GM21723 (cell line): Measurements from ENCODE around the gene FAM107B.
"Not testable (repeated sequence)": the region's sequence is repeated elsewhere in the genome, so short reads cannot be mapped to it uniquely, and the experiment has no call there.

Experiments
- ATAC-seq: cut with Tn5 transposase; IDR thresholded peaks from one replicate; pipeline ENCODE4 v1.9.1; 2021; ENCODE audit warnings: mild to moderate bottlenecking, moderate library complexity; ENCODE audit not compliant: unreplicated experiment

Gene FAM107B

DNA sequence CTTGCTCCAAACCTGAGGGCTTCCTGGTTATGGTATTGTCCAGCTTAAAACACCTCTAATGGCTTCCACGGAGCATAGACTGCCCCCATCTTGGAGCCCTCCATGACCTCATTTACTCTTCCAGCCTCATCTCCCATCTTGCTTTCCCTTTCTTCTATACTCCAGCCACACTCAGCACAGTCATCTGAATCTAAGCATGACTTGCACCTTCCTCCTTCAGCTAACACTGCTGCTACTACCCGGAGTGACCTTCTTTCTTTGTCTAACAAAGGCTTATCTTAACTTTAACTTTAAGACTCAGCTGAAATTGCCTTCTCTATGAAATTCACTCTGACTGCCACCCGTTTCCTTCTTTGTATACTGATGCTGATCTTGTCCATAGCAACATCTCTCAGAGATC, 135.1 kb downstream of the FAM107B start:
- no peak for ATAC-seq

DNA sequence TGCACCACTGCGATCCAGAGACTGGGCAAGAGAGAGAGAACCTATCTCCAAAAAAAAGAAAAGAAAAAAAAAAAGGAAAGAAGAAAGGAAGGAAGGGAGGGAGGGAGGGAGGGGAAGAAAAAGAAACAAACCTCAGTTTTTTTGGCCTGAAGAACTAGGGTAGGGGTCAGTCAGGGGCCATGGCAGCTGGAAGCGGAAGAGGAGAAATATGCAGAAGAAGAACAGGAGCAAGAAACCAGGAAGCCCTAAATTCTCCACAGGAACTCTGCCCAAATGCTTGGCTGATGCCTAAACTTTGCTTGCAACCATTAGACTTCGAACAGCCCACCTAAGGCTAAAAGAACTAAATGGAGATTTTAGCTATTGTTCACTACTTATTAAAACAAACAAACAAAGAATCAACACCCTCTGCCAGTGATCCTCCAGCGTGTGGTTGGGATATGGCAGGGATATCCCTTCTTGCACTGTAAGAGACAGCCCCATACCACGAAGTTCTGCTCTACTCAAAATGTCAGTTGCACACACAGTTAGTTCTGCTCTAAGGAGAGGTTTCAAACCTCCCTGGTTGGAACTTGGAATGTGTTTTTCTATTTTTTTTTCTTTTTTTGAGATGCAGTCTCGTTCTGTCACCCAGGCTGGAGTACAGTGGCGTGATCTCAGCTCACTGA, 139.5 kb downstream of the FAM107B start:
- no peak for ATAC-seq

DNA sequence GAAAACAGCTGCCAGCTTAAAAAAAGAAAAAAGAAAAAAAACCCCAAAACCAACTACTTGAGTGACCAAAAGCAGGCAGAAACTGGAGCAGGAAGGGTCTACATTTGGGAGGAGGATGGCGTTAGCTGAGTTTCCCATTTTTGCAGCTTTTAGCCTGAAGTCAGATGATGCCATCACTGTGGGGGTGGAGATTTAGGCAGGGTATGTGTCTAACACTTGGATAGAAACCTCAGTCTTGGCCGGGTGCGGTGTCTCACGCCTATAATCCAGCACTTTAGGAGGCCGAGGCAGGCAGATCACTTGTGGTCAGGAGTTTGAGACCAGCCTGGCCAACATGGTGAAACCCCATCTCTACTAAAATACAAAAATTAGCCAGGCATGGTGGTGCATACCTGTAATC, 140.1 kb downstream of the FAM107B start:
- not testable (repeated sequence) for ATAC-seq

GRCh38 chr10:14625765-14626525, 148.8 kb downstream of the FAM107B start:
- ATAC-seq = no peak

DNA sequence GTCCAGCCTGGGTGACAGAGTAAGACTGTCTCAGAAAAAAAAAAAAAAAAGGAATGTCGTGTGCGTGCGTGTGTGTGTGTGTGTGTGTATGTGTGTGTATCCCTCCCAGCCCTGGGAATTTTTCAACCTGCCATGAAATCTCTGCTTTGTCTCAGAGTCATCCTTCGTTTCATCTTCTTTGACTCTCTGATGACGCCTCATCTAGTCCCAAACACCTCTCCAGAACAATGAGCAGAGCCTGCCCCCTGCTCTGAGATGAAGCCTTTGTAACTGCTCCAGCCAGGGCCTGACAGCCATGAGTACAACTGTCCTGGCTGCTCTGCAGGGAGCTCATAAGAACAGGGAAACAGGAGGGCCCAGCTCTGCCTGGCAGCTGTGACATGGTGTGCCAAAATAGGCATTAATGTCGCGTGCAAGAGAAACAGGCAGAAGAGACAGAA, 149.5 kb downstream of the FAM107B start:
- no peak for ATAC-seq

GRCh38 chr10:14624600-14624999, 150.1 kb downstream of the FAM107B start:
- no peak for ATAC-seq

- ATAC-seq = no peak
Observed at GRCh38 chr10:14623931-14624330, 150.8 kb downstream of the FAM107B start.

DNA sequence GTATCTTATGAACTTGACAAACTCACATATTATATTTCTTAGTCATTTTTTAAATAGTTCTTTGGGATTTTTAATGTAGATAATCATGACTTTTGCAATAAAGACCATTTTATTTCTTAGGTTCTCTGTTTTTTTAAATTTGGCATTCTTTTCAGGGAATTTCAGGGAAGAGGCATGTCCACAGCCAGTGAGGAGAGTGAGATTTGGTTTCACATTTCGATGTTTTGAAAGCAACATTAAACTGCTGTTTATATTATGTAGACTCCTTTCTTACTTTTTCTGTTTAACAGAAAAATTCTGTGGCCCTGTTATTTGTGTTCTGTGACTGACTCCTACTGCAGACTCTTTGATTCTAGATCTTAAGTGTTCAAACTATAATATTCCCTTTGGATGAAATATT, 153.7 kb downstream of the FAM107B start:
- ATAC-seq = no peak

GRCh38 chr10:14618674-14619073, 156.0 kb downstream of the FAM107B start:
- ATAC-seq = no peak

DNA sequence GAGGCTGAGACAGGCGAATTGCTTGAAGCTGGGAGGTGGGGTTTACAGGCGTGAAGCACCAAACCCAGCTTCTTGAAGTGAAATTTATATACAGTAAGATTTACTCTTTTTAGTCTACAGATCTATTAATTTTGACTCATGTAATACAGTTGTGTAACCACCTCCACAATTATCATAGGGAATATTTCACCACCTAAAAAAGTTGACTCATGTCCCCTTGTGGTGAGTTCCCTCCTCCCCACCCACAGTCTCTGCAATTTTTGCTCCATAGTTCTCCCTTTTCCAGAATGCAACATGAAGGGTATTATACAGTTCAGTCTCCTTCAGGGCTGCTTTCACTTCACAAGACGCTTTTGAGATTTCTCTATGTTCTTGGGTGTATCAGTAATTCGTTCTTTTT, 156.8 kb downstream of the FAM107B start:
- no peak for ATAC-seq

DNA sequence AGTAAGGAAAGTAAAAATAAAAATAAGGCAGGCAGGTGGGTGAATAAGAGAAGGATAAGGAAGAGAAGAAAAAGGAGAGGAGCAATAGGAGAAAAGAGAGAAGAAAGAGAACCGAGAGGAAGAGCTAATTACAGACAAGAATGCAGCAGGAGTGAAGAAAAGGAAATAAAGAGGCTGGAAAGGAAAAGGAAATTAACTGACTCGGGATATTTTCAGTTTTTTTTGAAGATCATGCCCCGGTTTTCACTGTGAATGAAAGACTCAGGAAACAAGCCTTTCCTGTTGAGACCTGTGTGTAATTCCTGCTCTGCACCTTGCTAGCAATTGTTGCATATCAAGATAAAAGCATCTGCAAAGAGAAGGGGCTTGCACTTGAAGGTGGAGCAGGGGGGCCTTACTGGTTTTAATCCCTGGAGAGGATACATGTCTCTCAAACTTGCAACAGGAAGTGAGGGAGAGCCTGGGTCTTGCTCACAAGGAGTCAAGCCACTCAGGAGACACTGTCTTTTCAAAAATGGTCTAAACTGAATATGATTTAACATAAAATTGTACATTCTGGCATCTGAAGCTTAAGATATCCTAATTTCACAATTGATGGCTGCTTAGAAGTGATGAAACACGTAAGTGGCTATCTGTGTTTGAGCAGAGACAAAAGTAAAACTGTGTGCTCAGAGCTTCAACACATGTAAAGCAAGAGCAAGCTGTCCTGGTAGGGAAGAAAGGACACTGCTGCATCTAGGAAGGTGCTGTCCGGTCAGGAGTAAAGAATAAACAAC, 157.6 kb downstream of the FAM107B start:
- no peak for ATAC-seq

DNA sequence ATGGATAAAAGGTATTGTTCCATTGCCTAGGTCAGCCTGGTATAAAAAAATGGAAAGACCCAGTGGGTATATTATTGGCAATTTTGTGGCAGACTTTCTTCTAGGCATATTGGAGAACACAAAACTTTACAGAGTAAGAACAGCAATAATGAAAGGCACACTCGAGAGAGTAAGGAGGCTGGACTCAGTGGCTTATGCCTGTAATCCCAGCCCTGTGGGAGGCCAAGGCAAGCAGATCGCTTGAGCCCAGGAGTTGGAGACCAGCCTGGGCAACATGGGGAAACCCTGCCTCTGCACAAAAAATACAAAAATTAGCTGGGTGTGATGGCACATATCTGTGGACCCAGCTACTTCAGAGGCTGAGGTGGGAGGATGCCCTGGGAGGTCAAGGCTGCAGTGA, 158.2 kb downstream of the FAM107B start:
- ATAC-seq = no peak

DNA sequence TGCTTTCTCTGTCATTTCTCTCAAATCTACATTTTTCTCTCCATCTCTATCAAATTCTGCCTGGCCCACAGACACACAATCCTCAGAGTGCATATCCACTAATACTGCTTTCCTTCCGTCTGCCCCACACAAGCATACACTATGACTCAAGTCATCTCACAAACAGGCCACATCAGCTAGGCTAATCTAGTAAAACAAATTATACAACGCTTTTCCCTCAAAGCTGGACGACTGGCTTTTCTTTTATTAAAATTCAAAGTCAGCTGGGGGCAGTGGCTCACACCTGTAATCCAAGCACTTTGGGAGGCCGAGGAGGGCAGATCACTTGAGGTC, 161.1 kb downstream of the FAM107B start:
- ATAC-seq = no peak

- no peak for ATAC-seq
Observed at GRCh38 chr10:14612873-14613587, 161.7 kb downstream of the FAM107B start.

DNA sequence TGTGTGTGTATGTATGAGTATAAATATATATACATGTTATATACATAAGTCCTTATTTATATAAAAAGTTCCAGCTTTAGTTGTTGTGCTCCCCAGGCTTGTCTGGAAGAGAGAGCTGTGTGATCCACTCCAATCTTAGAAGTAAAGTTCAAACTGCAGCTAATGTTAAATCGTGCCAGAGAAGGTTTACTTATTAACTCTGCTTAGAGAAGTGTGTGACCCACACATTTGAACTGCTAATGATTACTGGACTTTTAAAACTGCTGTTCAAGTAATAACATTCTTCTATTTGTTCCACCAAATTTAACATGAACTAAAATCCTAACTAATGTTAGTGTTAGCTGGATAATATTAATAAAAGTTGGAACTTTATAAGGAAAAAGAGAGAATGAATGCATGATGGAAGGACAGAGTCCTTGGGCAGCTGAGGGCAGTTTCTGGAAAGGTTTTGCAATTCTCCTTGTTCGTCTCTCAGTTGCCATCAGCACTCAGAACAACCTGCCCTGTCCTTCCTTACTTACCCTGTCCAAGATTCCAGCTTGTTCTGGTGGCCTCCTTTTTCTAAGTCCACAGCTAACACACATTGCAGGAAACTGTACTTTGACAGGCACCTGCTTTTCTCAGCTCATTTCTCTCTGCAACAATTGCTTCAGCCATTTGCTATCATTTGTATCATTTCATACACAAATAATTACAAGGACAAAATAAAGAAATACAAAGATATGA, 162.6 kb downstream of the FAM107B start:
- no peak for ATAC-seq

- ATAC-seq = no peak
Observed at GRCh38 chr10:14609178-14609577, 165.5 kb downstream of the FAM107B start.

DNA sequence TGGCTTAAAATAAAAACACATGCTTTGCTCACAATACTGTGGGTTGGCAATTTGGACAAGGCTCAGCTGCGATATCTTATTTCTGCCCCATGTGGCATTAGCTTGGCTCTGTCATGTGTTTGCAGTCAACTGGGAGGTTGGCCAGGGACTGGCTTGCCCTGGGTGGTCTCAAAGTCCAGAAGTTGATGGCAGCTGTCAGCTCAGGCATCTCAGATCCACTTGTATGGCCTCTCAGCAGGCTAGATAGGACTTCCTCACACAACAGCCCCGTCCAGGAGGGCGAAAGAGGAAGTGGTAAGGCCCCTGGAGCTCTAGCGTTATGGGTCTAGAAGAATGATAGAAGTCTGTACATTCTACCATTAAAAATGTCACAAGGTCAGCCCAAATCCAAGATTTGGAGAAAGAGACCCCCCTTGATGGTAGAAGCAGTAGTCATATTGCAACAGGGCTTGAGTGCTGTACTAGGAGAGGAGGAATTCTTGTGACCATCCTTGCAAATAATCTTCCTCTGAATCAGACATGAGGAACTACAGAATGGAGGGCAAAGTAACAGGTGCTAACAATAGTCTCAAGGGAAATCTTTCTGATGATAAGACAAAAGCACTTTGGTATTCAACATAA, 166.2 kb downstream of the FAM107B start:
- ATAC-seq = peak; percentile 45

DNA sequence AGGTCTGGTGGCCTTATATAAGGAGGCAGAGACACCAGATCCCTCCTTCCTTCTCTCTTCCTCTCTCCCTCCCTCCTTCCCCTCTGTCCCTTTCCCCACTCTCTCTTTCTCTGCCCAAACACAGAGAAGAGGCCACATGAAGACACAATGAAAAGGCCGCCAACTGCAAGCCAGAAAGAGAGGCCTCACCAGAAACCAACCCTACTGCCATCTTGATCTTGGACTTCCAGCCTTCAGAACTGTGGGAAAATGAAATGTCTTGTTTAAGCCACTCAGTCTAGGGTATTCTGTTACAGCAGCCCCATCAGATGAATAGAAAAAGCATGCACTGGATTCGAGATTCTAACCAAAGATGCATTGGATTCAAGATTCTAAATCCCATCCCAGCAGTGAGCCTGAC, 168.1 kb downstream of the FAM107B start:
- ATAC-seq = no peak

GRCh38 chr10:14605231-14605925, 169.3 kb downstream of the FAM107B start:
- peak; percentile 37 for ATAC-seq
